ENCODE data around the gene PHYKPL. TPM values are rescaled to one million over a fixed set of nuclear protein-coding genes. Genes with fewer than 3 reads are reported as not detected.
"Not testable (repeated sequence)": the region's sequence is repeated elsewhere in the genome, so short reads cannot be mapped to it uniquely, and the experiment has no call there.

Gene PHYKPL
- total RNA-seq, 2 donors from 2014 or later: 78.3 to 94.8 TPM

DNA sequence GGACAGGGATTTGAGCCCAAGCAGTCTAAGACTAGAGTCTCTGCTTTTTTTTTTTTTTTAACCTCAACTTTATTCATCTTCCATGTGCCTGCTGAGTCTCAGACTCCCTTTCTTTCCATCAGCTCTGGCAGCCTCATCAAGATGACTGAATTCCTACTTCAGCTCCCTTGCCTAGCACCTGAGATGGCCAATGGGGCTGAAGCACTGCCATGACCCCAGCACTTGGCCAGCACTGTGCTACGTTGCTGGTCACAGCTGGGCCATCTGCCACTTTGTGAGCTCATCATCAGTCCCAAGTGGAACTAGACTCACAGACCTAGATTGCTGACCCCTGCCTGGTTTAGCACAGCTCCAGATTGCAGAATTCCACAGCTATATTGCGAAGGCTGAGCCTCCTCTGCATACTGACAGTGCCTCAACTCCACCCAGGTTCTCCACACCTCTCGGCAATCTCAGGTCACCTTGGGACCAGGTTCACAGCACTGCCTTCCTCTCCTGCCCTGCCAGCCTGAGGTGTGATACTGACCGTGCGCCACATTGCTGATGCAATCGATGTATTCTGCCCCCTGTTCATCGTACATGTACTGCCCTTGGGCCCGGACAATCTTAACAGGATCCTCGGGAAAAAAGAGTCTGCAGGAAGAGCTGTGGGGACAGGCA is 1.6 kb downstream of the PHYKPL start:
- ATAC-seq (ENCODE audit: insufficient number of reproducible peaks, low FRiP score, low read depth): no peak
- Histone ChIP-seq H3K4me3 (peak overlapping the region; percentile 72), H3K36me3 (peaks cover 21% of the 10 kb centered on the region), H3K27me3 (replicated peaks; ENCODE audit: insufficient read depth) (no peaks in the 10 kb centered on the region), H3K9me3 (no peaks in the 10 kb centered on the region), H3K4me1 (ENCODE audit: control insufficient read depth in 1 of 2, low read depth in 2 of 2) (peaks cover 12 to 22% of the 10 kb centered on the region in 2 donors), H3K27ac (peak overlapping the region in 1 of 2 donors; percentile 93)
- TF ChIP-seq CTCF (IDR thresholded peaks at IDR 0.05): no peak
- no peak for DNase-seq (ENCODE audit: low spot score)

- no peaks in the 10 kb centered on the region for H3K9me3 ChIP-seq
- no peak overlapping the region for H3K4me3 ChIP-seq
- peaks cover 12 to 22% of the 10 kb centered on the region in 2 donors for H3K4me1 ChIP-seq (ENCODE audit: control insufficient read depth in 1 of 2, low read depth in 2 of 2)
- H3K36me3 ChIP-seq: peaks cover 21% of the 10 kb centered on the region
- ATAC-seq (ENCODE audit: insufficient number of reproducible peaks, low FRiP score, low read depth) (no peak), DNase-seq (ENCODE audit: low spot score) (no peak)
- no peak overlapping the region for H3K27ac ChIP-seq
- no peaks in the 10 kb centered on the region for H3K27me3 ChIP-seq (replicated peaks; ENCODE audit: insufficient read depth)
- no peak for TF ChIP-seq CTCF (IDR thresholded peaks at IDR 0.05)
Measured at GRCh38 chr5:178229861-178230260, 2.7 kb downstream of the PHYKPL start.

DNA sequence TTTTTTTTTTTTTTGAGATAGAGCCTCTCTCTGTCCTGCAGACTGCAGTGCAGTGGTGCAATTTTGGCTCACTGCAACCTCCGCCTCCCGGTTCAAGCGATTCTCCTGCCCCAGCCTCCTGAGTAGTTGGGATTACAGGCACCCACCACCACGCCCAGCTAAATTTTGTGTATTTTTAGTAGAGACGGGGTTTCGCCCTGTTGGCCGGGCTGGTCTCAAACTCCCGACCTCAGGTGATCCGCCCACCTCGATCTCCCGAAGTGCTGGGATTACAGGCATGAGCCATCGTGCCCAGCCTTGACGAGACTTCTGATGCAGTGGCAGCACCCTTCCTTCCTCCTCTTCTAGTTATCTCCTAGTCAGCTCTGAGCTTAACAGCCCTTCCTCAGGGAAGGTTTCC is 3.5 kb downstream of the PHYKPL start:
- H3K27ac ChIP-seq; DNase-seq (ENCODE audit: low spot score); H3K4me3 ChIP-seq; H3K9me3 ChIP-seq; H3K27me3 ChIP-seq (replicated peaks; ENCODE audit: insufficient read depth); ATAC-seq (ENCODE audit: insufficient number of reproducible peaks, low FRiP score, low read depth): not testable (repeated sequence)
- Histone ChIP-seq H3K4me1 (ENCODE audit: control insufficient read depth in 1 of 2, low read depth in 2 of 2) (peaks cover 12 to 22% of the 10 kb centered on the region in 2 donors), H3K36me3 (peaks cover 21% of the 10 kb centered on the region)

- no peak for TF ChIP-seq CTCF (IDR thresholded peaks at IDR 0.05)
- ATAC-seq (ENCODE audit: insufficient number of reproducible peaks, low FRiP score, low read depth): no peak
- H3K4me3 ChIP-seq: no peak overlapping the region
- H3K4me1 ChIP-seq (ENCODE audit: control insufficient read depth in 1 of 2, low read depth in 2 of 2): peaks cover 12 to 22% of the 10 kb centered on the region in 2 donors
- H3K27me3 ChIP-seq (replicated peaks; ENCODE audit: insufficient read depth): no peaks in the 10 kb centered on the region
- H3K36me3 ChIP-seq: peaks cover 21% of the 10 kb centered on the region
- no peak overlapping the region for H3K27ac ChIP-seq
- no peak for DNase-seq (ENCODE audit: low spot score)
- no peaks in the 10 kb centered on the region for H3K9me3 ChIP-seq
Measured at GRCh38 chr5:178228609-178229008, 4.0 kb downstream of the PHYKPL start.

GRCh38 chr5:178227929-178228328 is 4.7 kb downstream of the PHYKPL start:
- Histone ChIP-seq H3K27me3 (replicated peaks; ENCODE audit: insufficient read depth) (no peaks in the 10 kb centered on the region), H3K4me1 (ENCODE audit: control insufficient read depth in 1 of 2, low read depth in 2 of 2) (peaks cover 12 to 22% of the 10 kb centered on the region in 2 donors), H3K27ac (no peak overlapping the region), H3K36me3 (peaks cover 21% of the 10 kb centered on the region), H3K4me3 (no peak overlapping the region), H3K9me3 (no peaks in the 10 kb centered on the region)
- no peak for TF ChIP-seq CTCF (IDR thresholded peaks at IDR 0.05)
- no peak for DNase-seq (ENCODE audit: low spot score)
- ATAC-seq (ENCODE audit: insufficient number of reproducible peaks, low FRiP score, low read depth): no peak

Measured in thoracic aorta (tissue), 2 donors.